Mucosa of gallbladder (tissue), 1 donor: ENCODE measurements around the gene BCL2L12. TPM values are rescaled to one million over a fixed set of nuclear protein-coding genes. Genes with fewer than 3 reads are reported as not detected.

Experiments used
- DNase-seq: peaks from one replicate; pipeline ENCODE4 v3.0.0-alpha.2; 2020; ENCODE audit warnings: low spot score
- total RNA-seq: library from RNA; stranded (reverse); gene quantifications from one replicate; pipeline ENCODE4 v1.2.1, GENCODE V29; 2021
- donor health status: DM: no; HTN: no; CAD: no.

BCL2L12 gene
- total RNA-seq, 1 donor from 2014 or later, result 18.9 TPM

DNA sequence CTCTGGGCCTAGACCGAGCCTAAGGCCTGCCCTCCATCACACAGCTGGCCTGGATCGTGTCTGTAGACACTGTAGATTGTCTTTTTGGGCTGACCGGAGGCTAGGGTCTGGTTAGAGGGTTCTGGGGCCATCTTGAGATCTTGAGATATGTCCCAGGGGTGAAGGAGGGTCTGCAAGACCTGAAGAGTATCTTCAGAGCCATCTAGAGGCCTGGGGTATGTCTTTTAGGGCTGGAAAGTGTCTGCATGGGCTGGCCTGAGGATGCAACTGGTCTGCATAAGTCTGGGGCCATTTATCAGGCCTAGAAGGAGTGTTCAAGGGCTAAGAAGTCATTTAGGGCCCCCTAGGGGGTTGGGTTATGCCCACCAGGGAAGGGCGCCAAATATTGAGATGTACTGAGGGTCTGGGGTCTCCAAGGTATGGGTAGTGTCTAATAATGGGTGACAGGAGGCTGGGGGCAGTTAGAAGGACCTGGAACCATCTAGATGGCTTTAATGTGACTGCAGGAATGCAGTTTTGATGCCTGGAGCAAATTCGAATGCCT is 23.2 kb upstream of the BCL2L12 start:
- no peak for DNase-seq

DNA sequence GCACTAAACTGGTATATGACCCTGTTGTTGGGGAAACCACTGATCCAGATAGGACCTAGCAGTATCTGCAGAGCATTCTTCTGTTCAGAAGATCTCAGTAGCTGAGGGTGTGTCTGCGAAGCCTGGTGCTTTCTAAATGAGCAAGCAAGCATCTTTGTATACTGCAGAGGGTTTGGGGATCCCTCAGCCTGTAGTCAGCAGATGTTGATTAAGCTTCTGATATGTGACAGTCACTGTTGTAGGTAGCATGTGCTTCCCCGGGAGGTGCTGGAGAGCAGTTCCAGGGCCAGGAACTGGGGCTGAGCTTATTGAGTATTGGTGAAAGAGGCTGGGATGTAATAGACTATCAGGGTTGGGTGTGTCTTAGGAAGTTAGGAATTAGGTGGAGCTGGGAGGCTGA is 22.3 kb upstream of the BCL2L12 start:
- DNase-seq, result no peak

DNA sequence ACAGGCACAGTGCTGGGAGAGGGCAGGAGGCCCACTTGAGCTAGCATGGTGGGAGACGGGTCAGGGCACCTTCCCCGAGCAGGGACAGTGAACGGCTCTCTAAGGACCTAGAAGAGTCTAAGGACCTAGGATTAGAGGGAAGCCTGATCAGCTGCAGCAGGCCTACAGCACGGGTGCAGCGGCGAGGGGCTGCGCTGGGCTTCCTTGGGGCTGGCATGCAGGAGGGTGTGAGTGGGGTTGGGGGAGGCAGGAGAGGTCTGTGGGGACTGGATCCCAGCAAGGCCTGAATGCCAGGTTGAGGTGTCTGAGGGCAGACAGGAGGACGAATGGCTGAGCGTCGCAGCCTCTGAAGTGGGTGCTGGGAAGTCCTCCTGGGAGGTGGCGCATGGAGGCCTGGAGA is 20.1 kb upstream of the BCL2L12 start:
- no peak for DNase-seq

DNA sequence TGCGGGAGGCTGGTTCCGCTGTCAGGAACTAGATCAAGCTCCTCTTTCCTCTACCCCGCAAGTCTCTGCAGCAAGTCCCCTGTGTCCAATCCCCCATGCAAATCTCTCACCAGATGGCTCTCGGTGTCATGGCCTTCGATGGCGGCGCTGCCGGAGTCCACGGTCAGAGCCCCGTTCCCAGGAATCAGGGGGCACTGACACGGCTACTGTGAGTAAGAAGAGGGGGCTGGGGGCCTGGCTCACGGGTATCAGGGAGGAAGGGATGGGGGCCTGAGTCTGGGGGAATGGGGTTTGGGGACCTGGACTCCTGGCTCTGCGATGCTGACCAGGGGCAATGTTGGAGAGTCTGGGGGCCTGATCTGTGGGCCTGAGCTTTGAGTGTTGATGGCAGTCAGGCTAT is 19.7 kb upstream of the BCL2L12 start:
- no peak for DNase-seq

DNA sequence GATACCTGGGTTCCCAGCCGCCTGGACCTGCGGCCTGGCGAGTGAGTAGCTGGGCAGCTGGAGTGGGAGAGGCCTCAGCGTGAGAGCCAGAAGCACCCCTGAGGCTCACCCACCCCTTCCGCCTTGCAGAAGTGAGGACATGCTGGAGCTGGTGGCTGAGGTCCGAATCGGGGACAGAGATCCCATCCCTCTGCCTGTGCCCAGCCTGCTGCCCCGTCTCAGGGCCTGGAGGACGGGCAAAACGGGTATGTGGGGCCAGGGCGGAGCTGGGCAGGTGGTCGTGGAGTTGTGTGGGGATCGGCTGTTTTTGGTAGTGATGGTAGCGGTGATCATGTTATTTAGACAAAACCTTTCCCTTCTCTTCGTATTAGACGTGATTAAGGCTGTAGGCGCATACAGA is 19.1 kb upstream of the BCL2L12 start:
- no peak for DNase-seq

DNA sequence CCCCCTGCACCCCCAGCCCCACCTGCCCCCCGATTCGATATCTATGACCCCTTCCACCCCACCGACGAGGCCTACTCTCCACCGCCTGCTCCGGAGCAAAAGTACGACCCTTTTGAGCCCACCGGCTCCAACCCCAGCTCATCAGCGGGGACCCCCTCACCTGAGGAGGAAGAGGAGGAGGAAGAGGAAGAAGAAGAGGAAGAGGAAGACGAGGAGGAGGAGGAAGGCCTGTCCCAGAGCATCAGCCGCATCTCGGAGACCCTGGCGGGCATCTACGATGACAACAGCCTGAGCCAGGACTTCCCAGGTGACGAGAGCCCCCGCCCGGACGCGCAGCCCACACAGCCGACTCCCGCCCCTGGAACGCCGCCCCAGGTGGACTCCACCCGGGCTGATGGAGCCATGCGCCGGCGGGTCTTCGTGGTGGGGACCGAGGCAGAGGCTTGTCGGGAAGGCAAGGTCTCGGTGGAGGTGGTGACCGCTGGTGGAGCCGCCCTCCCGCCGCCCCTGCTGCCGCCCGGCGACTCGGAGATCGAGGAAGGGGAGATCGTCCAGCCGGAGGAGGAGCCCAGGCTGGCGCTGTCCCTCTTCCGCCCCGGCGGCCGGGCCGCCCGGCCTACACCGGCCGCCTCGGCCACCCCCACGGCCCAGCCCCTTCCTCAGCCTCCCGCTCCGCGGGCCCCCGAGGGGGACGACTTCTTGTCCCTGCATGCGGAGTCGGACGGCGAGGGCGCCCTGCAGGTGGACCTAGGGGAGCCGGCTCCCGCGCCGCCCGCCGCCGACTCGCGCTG is 14.5 kb upstream of the BCL2L12 start:
- DNase-seq, result no peak

DNA sequence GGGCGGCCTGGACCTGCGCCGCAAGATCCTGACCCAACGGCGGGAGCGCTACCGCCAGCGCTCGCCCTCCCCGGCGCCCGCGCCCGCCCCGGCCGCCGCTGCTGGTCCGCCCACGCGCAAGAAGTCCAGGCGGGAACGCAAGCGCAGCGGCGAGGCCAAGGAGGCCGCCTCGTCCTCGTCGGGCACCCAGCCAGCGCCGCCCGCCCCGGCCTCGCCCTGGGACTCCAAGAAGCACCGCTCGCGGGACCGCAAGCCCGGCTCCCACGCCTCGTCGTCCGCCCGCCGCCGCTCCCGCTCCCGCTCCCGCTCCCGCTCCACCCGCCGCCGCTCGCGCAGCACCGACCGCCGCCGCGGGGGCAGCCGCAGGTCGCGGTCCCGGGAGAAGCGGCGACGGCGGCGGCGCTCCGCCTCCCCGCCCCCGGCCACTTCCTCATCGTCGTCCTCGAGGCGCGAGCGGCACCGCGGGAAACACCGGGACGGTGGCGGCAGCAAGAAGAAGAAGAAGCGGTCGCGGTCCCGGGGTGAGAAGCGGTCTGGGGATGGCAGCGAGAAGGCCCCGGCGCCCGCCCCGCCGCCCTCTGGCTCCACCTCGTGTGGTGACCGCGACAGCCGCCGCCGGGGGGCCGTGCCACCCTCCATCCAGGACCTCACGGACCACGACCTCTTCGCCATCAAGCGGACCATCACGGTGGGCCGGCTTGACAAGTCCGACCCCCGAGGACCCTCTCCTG is 13.7 kb upstream of the BCL2L12 start:
- DNase-seq, result no peak

DNA sequence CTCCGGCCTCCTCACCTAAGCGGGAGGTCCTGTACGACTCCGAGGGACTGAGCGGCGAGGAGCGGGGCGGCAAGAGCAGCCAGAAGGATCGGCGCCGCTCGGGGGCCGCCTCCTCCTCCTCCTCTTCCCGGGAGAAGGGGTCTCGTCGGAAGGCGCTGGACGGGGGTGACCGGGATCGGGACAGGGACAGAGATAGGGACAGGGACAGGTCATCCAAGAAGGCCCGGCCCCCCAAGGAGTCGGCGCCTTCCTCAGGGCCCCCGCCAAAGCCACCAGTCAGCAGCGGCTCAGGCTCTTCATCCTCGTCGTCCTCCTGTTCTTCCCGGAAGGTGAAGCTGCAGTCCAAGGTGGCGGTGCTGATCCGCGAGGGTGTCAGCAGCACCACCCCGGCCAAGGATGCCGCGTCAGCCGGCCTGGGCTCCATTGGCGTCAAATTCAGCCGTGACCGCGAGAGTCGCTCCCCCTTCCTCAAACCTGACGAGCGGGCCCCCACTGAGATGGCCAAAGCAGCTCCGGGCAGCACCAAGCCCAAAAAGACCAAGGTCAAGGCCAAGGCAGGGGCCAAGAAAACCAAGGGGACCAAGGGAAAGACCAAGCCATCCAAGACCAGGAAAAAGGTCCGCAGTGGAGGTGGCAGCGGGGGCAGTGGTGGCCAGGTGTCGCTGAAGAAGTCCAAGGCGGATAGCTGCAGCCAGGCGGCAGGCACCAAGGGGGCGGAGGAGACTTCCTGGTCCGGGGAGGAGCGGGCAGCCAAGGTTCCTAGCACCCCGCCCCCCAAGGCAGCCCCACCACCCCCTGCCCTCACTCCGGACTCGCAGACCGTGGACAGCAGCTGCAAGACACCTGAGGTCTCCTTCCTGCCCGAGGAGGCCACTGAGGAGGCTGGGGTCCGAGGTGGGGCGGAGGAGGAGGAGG is 12.9 kb upstream of the BCL2L12 start:
- DNase-seq, result no peak

DNA sequence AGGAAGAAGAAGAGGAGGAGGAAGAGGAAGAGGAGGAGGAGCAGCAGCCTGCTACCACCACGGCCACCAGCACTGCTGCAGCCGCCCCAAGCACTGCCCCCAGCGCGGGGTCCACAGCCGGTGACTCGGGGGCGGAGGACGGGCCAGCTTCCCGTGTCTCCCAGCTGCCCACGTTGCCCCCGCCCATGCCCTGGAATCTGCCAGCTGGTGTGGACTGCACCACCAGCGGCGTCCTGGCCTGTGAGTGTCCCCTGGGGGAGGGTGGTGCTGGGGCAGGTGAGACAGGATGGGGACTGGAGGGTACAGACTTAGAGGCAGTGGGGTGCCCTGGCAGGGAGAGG is 12.3 kb upstream of the BCL2L12 start:
- DNase-seq, result no peak

DNA sequence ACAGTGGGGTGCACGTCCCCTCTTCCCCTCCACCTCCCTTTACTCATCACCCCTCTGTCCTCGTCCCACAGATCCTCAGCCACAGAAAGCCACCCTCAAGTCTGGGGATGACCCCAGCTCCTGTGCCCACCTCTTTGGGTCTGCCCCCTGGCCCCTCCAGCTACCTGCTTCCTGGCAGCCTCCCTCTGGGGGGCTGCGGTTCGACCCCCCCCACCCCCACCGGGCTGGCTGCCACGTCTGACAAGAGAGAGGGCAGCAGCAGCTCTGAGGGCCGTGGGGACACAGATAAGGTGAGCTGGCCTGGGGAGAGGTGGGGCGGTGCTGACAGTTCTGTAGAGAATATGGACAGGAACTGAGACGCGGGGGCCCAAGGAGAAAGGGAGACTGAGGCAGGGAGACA is 11.2 kb upstream of the BCL2L12 start:
- no peak for DNase-seq

DNA sequence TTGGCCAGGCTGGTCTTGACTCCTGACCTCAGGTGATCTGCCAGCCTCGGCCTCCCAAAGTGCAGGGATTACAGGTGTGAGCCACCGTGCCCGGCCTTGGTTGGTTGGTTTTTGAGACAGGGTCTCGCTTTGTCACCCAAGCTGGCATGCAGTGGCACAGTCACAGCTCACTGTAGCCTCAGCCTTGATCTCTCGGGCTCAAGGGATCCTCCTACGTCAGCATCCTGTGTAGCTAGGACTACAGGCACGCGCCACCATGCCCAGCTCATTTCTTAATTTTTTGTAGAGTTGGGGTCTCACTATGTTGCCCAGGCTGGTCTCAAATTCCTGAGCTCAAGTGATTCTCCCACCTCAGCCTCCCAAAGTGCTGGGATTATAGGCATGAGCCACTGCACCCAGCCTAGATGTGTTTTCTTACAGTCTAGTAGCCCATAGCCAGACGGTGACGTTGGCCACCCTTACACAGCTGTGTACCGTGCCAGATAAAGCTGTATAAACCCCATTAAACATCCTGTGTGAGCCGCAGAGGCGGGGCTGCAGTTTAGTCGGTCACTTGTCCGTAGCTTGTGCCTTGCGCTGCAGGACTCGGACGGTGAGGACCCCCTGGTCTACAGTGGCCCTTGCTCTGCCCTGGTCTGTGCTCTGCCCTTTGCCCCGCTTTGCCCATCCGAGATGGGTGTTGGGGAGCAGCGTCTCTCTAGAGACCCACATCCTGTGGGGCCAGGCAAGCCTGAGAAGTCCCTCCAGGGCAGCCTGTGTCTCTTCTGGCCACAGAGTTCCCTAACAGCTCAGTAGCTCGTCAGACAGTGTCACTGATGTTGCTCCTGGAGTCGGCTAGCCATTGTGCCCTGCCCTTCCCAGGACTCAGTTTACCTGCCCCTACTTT is 9.9 kb upstream of the BCL2L12 start:
- DNase-seq, result no peak

DNA sequence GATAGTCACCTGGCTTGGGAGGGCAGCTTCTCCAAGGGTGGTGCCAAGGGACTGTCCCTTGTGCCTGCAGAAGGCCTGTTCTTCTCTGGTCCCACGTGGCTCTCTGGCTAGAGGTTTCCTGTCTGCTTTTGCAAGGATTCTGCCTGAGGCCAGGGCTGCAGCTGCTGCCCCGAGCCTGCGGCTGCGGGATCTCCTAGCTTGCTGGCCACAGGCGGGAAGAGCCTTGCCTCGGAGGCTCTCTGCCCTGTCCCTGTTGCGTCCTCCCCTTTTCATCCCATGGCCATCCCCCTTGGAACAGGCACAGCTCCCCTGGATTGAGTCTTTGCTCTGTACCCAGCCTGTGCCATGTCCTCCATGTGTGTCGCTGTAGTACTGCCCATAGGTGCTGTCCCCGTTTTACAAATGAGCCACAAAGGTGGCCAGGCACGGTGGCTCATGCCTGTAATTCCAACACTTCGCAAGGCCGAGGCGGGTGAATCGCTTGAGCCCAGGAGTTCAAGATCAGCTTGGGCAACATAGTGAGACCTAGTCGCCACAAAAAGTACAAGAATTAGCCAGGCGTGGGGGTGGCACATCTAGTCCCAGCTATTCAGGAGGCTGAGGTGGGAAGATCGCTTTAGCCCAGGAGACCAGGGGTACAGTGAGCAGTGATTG is 9.2 kb upstream of the BCL2L12 start:
- DNase-seq, result no peak

DNA sequence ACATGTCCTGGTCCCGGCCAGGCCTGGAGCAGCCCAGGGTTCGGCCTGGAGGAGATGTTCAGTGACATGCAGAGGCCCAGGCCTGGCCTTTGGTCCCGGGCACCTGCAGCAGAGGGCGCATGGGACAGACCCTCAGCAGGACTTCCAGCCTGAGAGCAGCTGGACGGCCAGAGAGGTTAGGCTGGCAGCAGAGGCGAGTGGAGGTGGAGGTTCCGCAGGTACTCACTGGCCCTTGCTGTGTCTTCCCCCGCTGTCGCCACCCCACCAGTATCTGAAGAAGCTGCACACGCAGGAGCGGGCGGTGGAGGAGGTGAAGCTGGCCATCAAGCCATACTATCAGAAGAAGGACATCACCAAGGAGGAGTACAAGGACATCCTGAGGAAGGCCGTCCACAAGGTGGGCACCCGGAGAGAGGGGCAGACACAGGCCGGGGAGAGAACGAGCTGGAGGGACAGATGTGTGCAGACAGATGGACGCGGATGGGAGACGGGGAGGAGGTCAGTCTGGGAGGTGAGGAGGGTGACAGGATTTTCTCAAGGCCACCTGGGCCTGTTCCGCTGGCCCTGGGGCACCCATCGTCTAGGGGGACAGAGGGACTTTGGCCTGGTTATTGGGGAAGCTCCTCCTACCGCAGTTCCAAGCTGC is 8.1 kb upstream of the BCL2L12 start:
- no peak for DNase-seq

DNA sequence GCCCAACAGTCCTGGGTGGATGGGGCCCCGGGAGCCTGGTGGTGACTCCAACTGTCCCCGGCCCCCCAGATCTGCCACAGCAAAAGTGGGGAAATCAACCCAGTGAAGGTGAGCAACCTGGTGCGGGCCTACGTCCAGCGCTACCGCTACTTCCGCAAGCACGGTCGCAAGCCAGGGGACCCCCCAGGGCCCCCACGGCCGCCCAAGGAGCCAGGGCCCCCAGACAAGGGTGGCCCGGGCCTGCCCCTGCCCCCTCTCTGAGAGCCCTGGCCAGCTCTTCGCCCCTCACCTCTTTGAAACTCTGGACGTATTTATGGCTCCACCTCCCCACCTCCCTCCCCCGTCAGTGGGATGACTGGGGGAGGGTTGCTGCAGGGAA is 7.6 kb upstream of the BCL2L12 start:
- no peak for DNase-seq

DNA sequence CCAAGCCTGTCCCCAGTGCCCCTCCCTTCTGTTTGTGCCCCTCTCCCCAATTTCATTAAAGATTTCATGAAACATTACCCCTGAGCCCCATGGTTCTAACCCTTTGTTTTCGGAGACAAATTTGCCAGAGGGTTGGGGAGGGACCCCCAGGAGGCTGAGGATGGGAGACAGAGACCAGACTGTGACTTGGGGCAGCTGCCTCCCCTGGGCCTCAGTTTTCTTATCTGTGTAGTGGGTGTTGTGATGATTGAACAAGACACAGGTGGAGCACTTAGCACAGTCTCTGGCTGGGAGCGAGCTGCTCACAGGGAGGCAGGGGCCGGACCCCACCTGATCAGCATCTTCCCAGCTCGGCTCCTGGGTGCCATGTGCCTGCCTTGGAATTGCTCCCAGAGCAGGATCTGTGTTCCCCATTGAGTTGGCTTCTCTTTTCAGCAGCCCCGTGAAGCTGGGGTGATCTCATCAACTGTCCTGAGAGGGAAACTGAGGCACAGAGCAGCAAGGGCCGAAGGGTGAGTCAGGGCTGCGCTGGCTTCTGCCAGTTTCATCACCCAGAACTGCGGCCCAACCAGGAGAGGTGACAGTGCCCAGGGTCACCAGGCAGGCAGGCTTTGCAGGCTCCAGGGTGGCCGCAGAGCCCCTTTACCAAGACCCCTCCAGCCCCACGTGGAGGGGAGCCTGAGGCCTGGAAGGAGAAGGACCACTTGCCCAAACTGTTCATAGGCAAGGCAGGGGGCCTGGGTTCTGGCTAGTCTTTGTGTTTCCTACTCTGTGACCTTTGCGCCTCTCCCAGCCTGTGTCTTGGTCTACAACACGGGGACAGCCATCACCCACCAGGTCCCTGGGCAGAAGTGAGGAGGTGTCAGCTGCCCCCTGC is 6.9 kb upstream of the BCL2L12 start:
- DNase-seq, result no peak

DNA sequence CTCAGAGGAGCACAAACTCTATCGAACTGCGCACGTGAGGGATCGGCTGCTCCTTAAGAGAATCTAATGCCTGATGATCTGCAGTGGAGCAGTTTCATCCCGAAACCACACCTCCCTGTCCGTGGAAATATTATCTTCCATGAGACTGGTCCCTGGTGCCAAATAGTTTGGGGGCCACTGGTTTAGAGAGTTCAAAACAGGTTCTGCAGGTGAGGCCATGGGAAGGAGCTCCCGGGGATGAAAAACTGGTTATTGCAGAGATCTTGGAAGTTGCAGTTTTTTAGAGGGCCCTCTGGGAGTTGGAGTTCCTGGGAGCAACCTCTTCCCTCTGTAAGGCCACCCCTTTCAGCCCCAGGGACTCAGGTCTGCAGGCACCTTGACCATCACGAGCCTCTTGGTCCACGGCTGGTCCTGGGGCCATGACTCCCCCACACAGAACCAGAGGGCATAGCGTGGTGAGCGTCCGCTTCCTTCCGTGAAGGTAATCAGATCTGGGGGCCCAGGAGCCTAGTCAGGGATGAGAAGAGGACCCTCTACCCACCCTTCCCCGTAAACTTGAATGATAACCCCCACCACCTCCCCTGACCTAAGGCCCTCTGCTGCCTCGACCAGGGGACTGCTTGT is 5.3 kb upstream of the BCL2L12 start:
- DNase-seq, result no peak

DNA sequence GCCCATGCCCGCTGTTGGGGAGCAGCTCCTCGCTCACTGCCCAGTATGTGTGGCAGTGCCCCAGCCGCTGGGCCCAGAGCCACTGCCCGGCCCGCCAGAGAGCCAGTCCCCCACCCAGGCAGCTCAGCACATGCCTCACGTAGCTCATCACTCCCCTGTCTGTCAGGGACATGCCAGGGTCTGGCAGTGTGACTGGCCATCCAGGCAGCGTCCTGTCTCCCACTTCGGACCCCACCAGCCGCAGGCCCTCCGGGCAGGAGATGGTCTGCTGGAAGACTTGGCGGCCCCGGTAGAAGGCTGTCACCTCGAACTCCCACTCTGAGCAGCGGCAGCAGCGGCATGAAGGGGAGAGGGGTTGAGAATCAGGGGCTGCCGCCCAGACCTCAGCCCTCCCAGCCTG is 3.7 kb upstream of the BCL2L12 start:
- DNase-seq, result no peak

DNA sequence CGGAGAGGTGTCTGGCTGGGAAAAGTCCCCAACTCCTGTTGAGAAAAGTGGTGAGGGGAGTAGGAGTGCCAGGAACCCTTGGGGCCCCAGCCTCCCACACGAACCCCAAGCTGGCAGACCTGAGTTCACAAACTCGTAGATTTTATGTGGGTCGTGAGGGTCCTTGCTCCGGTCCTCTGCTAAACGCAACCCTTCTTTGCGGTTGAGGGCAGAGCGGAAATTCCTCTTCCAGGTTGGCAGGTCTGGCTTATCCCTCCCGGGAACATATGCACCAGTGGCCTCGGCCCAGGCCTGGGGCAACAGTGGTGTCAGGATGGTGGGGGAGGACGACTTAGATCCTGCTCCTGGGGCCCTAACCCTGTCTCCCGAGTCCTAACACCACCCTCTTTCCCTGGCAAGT is 2.5 kb upstream of the BCL2L12 start:
- DNase-seq, result no peak
